SKM-1 treated with dmso at 0.1 percent for 144 hours (cell line): ENCODE measurements around the gene CD160.
"Not testable (repeated sequence)": the region's sequence is repeated elsewhere in the genome, so short reads cannot be mapped to it uniquely, and the experiment has no call there.

ENCODE experiments used
- DNase-seq: peaks from one replicate; lab custom pipeline; 2025; ENCODE audit not compliant: unreplicated experiment; lab: John Stamatoyannopoulos, UW

The CD160 gene

GRCh38 chr1:145708063-145708462 lies 11.2 kb upstream of the CD160 start:
- no peak for DNase-seq

- DNase-seq = no peak
Observed at GRCh38 chr1:145710291-145711027, 8.8 kb upstream of the CD160 start.

- DNase-seq = no peak
Observed at GRCh38 chr1:145711213-145711651, 8.1 kb upstream of the CD160 start.

GRCh38 chr1:145714524-145715111 lies 4.7 kb upstream of the CD160 start:
- DNase-seq = no peak

GRCh38 chr1:145716641-145717345 lies 2.5 kb upstream of the CD160 start:
- no peak for DNase-seq

- no peak for DNase-seq
Observed at GRCh38 chr1:145717833-145718232, 1.5 kb upstream of the CD160 start.

- DNase-seq = not testable (repeated sequence)
Observed at GRCh38 chr1:145718465-145718864, 834 bp upstream of the CD160 start.

GRCh38 chr1:145720556-145720877 lies 1.2 kb downstream of the CD160 start:
- DNase-seq = no peak

- DNase-seq = peak; percentile 71
Observed at GRCh38 chr1:145720878-145721671, 1.8 kb downstream of the CD160 start.

- not testable (repeated sequence) for DNase-seq
Observed at GRCh38 chr1:145726193-145726592, 6.9 kb downstream of the CD160 start.

GRCh38 chr1:145729196-145729595 lies 9.9 kb downstream of the CD160 start:
- no peak for DNase-seq

- DNase-seq = no peak
Observed at GRCh38 chr1:145729666-145730436, 10.6 kb downstream of the CD160 start.

- no peak for DNase-seq
Observed at GRCh38 chr1:145730467-145730866, 11.2 kb downstream of the CD160 start.

- DNase-seq = no peak
Observed at GRCh38 chr1:145730900-145731299, 11.6 kb downstream of the CD160 start.

- DNase-seq = no peak
Observed at GRCh38 chr1:145736191-145736590, 16.9 kb downstream of the CD160 start.

GRCh38 chr1:145740269-145740668 lies 21.0 kb downstream of the CD160 start:
- DNase-seq = no peak

- DNase-seq = peak; percentile 17
Observed at GRCh38 chr1:145747398-145748247, 28.3 kb downstream of the CD160 start.

GRCh38 chr1:145750426-145750825 lies 31.1 kb downstream of the CD160 start:
- DNase-seq = no peak

GRCh38 chr1:145751491-145752037 lies 32.3 kb downstream of the CD160 start:
- no peak for DNase-seq
